Neural cell (in vitro differentiated cells): ENCODE data around the gene NISCH.

Experiments used
- EP300 ChIP-seq: fragments of 450-650 bp; conservative IDR thresholded peaks from 2 replicates; pipeline ENCODE4 v1.6.1; 2014; ENCODE audit warnings: antibody characterized with exemption, mild to moderate bottlenecking, moderate library complexity; ENCODE audit not compliant: poor library complexity, severe bottlenecking
- EZH2 ChIP-seq: fragments of 200-600, 300-800 bp; shearing (Covaris generic), sonication (generic); IDR thresholded peaks from 2 replicates; pipeline ENCODE4 v1.6.1; 2014; ENCODE audit warnings: antibody characterized with exemption, low read length, borderline replicate concordance, mild to moderate bottlenecking; ENCODE audit not compliant: insufficient read depth, poor library complexity, severe bottlenecking
- POLR2AphosphoS5 ChIP-seq: IDR thresholded peaks from 2 replicates; pipeline ENCODE4 v1.6.1; 2012
- RAD21 ChIP-seq: fragments of 450-650 bp; conservative IDR thresholded peaks from 2 replicates; pipeline ENCODE4 v1.6.1; 2014; ENCODE audit warnings: antibody characterized with exemption, mild to moderate bottlenecking, moderate library complexity
- REST ChIP-seq: IDR thresholded peaks from 2 replicates; pipeline ENCODE4 v1.6.1; 2012; ENCODE audit warnings: borderline replicate concordance
- SMC3 ChIP-seq: fragments of 450-650 bp; conservative IDR thresholded peaks from 2 replicates; pipeline ENCODE4 v1.6.1; 2014; ENCODE audit warnings: antibody characterized with exemption, mild to moderate bottlenecking, moderate library complexity; ENCODE audit not compliant: poor library complexity
- TAF1 ChIP-seq: IDR thresholded peaks from 2 replicates; pipeline ENCODE4 v1.6.1; 2012; ENCODE audit warnings: low read depth
- TF ChIP-seq, protein P1 (sequence below): fragments of 450-650 bp; IDR thresholded peaks from 2 replicates; pipeline ENCODE4 v1.5.1; 2014; ENCODE audit warnings: antibody characterized with exemption, mild to moderate bottlenecking, moderate library complexity; ENCODE audit not compliant: poor library complexity, severe bottlenecking

- TF ChIP-seq EP300 (no peak), EZH2 (no peak), SMC3 (no peak), POLR2AphosphoS5 (no peak), RAD21 (no peak), REST (no peak), TAF1 (no peak)
- TF ChIP-seq, protein P1, sequence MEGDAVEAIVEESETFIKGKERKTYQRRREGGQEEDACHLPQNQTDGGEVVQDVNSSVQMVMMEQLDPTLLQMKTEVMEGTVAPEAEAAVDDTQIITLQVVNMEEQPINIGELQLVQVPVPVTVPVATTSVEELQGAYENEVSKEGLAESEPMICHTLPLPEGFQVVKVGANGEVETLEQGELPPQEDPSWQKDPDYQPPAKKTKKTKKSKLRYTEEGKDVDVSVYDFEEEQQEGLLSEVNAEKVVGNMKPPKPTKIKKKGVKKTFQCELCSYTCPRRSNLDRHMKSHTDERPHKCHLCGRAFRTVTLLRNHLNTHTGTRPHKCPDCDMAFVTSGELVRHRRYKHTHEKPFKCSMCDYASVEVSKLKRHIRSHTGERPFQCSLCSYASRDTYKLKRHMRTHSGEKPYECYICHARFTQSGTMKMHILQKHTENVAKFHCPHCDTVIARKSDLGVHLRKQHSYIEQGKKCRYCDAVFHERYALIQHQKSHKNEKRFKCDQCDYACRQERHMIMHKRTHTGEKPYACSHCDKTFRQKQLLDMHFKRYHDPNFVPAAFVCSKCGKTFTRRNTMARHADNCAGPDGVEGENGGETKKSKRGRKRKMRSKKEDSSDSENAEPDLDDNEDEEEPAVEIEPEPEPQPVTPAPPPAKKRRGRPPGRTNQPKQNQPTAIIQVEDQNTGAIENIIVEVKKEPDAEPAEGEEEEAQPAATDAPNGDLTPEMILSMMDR = no peak
Observed at GRCh38 chr3:52522651-52523251, 67.3 kb downstream of the NISCH start.
